MCF 10A (cell line): Measurements from ENCODE around the gene CDK2AP2. TPM values are rescaled to one million over a fixed set of nuclear protein-coding genes. Genes with fewer than 3 reads are reported as not detected.

Experiments used
- BruUV-seq: library from RNA; stranded (reverse); fragments of 400-500 nt; replicated peaks from 2 replicates; lab custom pipeline; 2021; lab: Mats Ljungman, UMichigan
- CTCF ChIA-PET: fragments of 300-600 bp; sonication (Branson Sonifier 250); formaldehyde crosslinking; extraction: SDS; loops from one replicate; lab custom pipeline; 2021; ENCODE audit warnings: antibody characterized with exemption, inconsistent platforms; lab: Yijun Ruan, JAX
- POLR2A ChIA-PET: fragments of 300-600, 350-650 bp; sonication (Branson Sonifier 250); formaldehyde crosslinking; extraction: SDS; loops from one replicate; lab custom pipeline; 2020; ENCODE audit warnings: antibody characterized with exemption, inconsistent platforms; lab: Yijun Ruan, JAX
- DNase-seq: peaks from one replicate; pipeline ENCODE4 v3.0.0-alpha.2; 2018; ENCODE audit not compliant: unreplicated experiment
- H3K27ac Mint-ChIP-seq: one replicate; pipeline ENCODE4 v1.8.0; 2022; ENCODE audit warnings: mild to moderate bottlenecking, low read depth, mixed read lengths; ENCODE audit not compliant: unreplicated experiment
- H3K27me3 Mint-ChIP-seq: one replicate; pipeline ENCODE4 v1.8.0; 2022; ENCODE audit warnings: mixed read lengths; ENCODE audit not compliant: insufficient read depth, unreplicated experiment
- H3K36me3 Mint-ChIP-seq: one replicate; pipeline ENCODE4 v1.8.0; 2022; ENCODE audit warnings: mild to moderate bottlenecking, moderate library complexity, mixed read lengths; ENCODE audit not compliant: insufficient read depth, unreplicated experiment
- H3K4me1 Mint-ChIP-seq: one replicate; pipeline ENCODE4 v1.8.0; 2022; ENCODE audit warnings: mixed read lengths; ENCODE audit not compliant: insufficient read depth, unreplicated experiment
- H3K4me3 Mint-ChIP-seq: one replicate; pipeline ENCODE4 v1.8.0; 2022; ENCODE audit warnings: mild to moderate bottlenecking, moderate library complexity, mixed read lengths; ENCODE audit not compliant: unreplicated experiment
- H3K9me3 Mint-ChIP-seq: one replicate; pipeline ENCODE4 v1.8.0; 2022; ENCODE audit warnings: mixed read lengths; ENCODE audit not compliant: unreplicated experiment
- intact Hi-C: fragments of 100-400 bp; cut with micrococcal nuclease; formaldehyde crosslinking; loops from 2 replicates; pipeline ENCODE4 v1.14.1; 2022
- total RNA-seq: library from RNA; stranded (reverse); gene quantifications from 2 replicates; pipeline ENCODE4 v1.2.3, GENCODE V29; 2022
- TF ChIP-seq, protein P1 (sequence below): fragments of 200-600 bp; IDR thresholded peaks from one replicate; pipeline ENCODE4 v1.8.0; 2022; ENCODE audit warnings: antibody characterized with exemption, mild to moderate bottlenecking; ENCODE audit not compliant: unreplicated experiment

CDK2AP2 gene
- total RNA-seq, 1 experiment from 2014 or later: 93.7 TPM

DNA sequence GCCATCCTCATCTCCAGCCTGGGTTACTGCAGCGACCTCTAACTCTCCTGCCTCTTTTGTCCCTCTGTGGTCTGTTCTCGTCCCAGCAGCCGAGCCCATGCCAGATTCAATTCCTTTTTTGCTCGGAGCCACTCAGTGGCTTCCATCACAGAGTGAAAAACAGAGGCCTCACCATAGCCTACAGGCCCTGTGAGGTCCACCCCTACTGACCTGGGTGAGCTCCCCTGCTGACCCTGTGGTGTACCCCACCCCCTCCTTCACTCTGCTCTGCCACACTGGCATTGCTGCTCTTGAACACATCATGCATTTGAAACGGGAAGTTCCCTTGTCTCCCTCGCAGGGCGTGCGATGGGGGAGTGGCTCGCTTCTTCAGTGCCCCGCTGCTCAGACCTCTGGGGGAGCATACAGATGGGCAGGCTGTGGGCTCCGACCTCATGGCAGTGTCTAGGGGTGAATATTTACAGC, 23.1 kb downstream of the CDK2AP2 start:
- no TSS peak for BruUV-seq
- Mint-ChIP-seq H3K36me3 (peaks cover 42% of the 10 kb centered on the region), H3K27me3 (no peaks in the 10 kb centered on the region), H3K27ac (no peak overlapping the region), H3K9me3 (no peaks in the 10 kb centered on the region), H3K4me3 (peak overlapping the region; percentile 90), H3K4me1 (peaks cover 36% of the 10 kb centered on the region)
- CTCF ChIA-PET: no interaction called here
- intact Hi-C loops: no loop called here
- POLR2A ChIA-PET: interaction anchor here (0.9 to 1.1 kb wide), 2 partner anchors 17 to 56 kb away, joined by 3 read pairs; no protein-coding TSS in a partner anchor
- TF ChIP-seq, protein P1, sequence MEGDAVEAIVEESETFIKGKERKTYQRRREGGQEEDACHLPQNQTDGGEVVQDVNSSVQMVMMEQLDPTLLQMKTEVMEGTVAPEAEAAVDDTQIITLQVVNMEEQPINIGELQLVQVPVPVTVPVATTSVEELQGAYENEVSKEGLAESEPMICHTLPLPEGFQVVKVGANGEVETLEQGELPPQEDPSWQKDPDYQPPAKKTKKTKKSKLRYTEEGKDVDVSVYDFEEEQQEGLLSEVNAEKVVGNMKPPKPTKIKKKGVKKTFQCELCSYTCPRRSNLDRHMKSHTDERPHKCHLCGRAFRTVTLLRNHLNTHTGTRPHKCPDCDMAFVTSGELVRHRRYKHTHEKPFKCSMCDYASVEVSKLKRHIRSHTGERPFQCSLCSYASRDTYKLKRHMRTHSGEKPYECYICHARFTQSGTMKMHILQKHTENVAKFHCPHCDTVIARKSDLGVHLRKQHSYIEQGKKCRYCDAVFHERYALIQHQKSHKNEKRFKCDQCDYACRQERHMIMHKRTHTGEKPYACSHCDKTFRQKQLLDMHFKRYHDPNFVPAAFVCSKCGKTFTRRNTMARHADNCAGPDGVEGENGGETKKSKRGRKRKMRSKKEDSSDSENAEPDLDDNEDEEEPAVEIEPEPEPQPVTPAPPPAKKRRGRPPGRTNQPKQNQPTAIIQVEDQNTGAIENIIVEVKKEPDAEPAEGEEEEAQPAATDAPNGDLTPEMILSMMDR: no peak
- no peak for DNase-seq

DNA sequence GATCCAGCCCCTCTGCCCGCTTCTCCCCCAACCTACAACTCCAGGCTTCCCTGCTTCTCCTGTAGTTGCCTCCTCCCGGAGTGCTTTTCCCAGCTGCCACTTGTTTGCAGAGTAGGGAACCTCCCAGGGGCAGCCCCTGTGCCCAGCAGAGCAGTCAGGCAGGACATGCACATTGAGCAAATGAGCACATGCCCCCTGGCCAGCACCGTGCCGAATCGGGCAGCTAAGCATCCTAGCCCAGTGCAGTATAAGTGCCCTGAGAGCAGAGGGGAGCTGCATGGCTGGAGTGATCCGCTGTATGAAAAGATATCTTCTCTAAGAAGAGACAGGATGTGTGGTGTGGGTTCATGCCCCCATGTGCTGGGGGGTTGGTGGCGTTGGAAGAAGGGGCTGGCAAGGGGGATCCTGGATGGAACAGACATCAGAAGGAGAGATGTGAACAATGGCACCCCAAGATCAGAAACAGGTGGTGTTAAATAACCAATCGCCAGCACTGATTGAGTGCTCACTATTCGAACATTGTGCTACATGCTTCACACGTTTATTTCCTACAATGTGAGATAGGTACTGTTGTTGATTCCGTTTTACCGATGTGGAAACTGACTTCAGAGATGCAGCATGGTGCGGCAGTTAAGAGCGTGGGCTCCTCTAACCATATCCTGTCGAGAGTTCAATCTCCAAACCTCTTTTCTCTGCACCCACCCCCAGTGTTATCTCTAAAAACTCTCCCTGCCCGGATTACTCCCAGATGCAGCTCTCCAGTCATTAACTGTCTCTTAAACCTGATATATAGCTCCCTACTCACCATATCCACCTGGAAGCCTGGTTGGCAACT, 23.9 kb downstream of the CDK2AP2 start:
- intact Hi-C loops: loop anchor here (1.0 kb wide), 1 partner anchor 22 kb away; no protein-coding TSS in a partner anchor
- no peaks in the 10 kb centered on the region for H3K27me3 Mint-ChIP-seq
- POLR2A ChIA-PET: interaction anchor here (0.9 to 2.1 kb wide), 4 partner anchors 14 to 56 kb away, joined by 3 to 11 read pairs (median 8); partner anchors contain the start of genes PITPNM1, RPS6KB2 and TMEM134
- no TSS peak for BruUV-seq
- TF ChIP-seq, protein P1: no peak
- H3K27ac Mint-ChIP-seq: no peak overlapping the region
- H3K9me3 Mint-ChIP-seq: no peaks in the 10 kb centered on the region
- no peak for DNase-seq
- H3K4me3 Mint-ChIP-seq: peak overlapping the region; percentile 90
- peaks cover 41% of the 10 kb centered on the region for H3K36me3 Mint-ChIP-seq
- CTCF ChIA-PET: interaction anchor here (0.7 to 0.9 kb wide), 2 partner anchors 12 to 202 kb away, joined by 3 read pairs; no protein-coding TSS in a partner anchor
- peaks cover 36% of the 10 kb centered on the region for H3K4me1 Mint-ChIP-seq

DNA sequence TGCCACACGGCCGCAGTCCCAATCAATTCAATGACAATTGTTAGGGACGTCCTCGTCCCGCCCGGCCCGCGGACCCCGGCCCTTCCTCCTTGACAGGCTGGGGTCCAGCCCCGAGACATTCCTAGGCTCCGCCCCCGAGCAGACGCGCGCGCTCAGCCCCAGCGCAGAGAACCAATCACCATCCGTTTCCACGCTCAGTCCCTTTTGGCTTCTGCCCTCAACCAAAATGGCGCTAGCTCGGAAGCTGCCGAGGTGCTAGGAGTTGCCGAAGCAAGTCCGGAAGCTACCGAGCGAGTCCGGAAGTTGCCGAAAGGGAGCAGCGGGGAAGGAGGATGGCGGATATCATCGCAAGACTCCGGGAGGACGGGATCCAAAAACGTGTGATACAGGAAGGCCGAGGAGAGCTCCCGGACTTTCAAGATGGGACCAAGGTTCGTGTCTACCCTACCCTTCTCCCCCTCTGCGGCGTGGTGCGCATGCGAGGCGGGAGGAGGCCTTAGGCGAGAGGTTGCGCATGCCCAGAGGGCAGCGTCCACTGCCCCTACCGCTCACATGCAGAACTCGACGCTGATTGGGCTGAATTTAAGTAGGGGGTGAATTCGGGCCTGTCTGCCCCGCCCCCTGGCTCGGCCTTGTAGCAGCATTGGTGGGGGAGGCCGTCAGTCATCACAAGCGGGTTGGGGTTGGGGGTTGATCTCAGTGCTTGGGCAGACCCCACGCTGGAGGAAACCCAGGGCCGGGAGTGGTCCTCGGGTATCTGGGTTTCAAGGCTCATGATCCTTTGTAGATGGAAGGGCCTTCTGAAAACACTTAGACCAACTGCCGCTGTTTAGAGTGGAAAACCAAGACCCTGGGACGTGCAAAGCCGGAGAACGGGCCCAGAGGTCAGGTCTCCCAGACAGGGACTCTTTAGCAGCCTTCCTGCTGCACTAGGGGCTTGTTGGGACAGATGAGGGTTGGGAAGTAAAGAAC, 24.8 kb downstream of the CDK2AP2 start, which contains the start of gene AIP:
Gene AIP, plus strand, starts transcription at position 200 of the 972 bp plus-strand sequence. Its CDS starts 133 bp downstream, at position 333.
- intact Hi-C loops: loop anchor here (1.0 kb wide), 1 partner anchor 23 kb away; no protein-coding TSS in a partner anchor
- TSS peak; percentile 72 for BruUV-seq

More for the DNA sequence above, 24.8 kb downstream of the CDK2AP2 start, which contains the start of gene AIP:
- DNase-seq: peak; percentile 98
- peaks cover 31% of the 10 kb centered on the region for H3K36me3 Mint-ChIP-seq
- TF ChIP-seq, protein P1: peak; percentile 15
- ChIA-PET POLR2A (interaction anchor here (0.6 to 2.1 kb wide), 14 partner anchors 8 to 1365 kb away, joined by 3 to 11 read pairs (median 4); partner anchors contain the start of genes PITPNM1, RAD9A, RPS6KB2 and TMEM134), CTCF (interaction anchor here (0.6 to 0.9 kb wide), 4 partner anchors 13 to 222 kb away, joined by 3 to 5 read pairs (median 3); no protein-coding TSS in a partner anchor)
- peaks cover 36% of the 10 kb centered on the region for H3K4me1 Mint-ChIP-seq
- no peaks in the 10 kb centered on the region for H3K9me3 Mint-ChIP-seq
- peak within 1 kb of the TSS; percentile 99 for H3K27ac Mint-ChIP-seq
- no peaks in the 10 kb centered on the region for H3K27me3 Mint-ChIP-seq
- peak within 1 kb of the TSS; percentile 90 for H3K4me3 Mint-ChIP-seq
